ENCODE data around the gene ARMC9. TPM values are rescaled to one million over a fixed set of nuclear protein-coding genes. Genes with fewer than 3 reads are reported as not detected.

ARMC9 gene
- total RNA-seq, 1 experiment from 2014 or later: 3.3 TPM

DNA sequence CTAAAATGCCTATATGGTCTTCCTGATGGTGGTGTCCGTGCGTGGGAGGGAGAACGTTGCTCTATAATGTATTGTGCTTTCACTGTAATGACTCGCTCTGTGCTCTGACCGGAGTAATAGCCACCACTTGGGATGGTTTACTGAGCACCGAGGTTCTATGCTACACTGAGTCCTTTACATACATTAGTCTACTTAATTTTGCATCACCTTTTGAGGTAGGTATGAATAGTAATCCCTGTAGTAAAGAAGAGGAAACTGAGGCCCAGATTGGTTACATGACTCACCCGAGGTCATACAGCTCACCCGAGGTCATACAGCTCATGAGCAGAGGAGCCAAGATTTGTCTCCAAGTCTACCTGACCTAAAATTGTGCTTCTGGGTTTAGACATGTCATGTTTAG, 79.5 kb downstream of the ARMC9 start:
- H3K4me1 ChIP-seq: no peaks in the 10 kb centered on the region
- H3K36me3 ChIP-seq (ENCODE audit: control insufficient read depth, insufficient read depth, low read length): no peaks in the 10 kb centered on the region
- H3K4me3 ChIP-seq (ENCODE audit: low read depth, low read length): no peak overlapping the region
- DNase-seq: no peak
- no peak overlapping the region for H3K4me3 Mint-ChIP-seq (ENCODE audit: unreplicated experiment)
- H3K27ac Mint-ChIP-seq (ENCODE audit: unreplicated experiment): no peak overlapping the region
- no peaks in the 10 kb centered on the region for H3K27me3 Mint-ChIP-seq (ENCODE audit: insufficient read depth, unreplicated experiment)
- TF ChIP-seq, protein P1, sequence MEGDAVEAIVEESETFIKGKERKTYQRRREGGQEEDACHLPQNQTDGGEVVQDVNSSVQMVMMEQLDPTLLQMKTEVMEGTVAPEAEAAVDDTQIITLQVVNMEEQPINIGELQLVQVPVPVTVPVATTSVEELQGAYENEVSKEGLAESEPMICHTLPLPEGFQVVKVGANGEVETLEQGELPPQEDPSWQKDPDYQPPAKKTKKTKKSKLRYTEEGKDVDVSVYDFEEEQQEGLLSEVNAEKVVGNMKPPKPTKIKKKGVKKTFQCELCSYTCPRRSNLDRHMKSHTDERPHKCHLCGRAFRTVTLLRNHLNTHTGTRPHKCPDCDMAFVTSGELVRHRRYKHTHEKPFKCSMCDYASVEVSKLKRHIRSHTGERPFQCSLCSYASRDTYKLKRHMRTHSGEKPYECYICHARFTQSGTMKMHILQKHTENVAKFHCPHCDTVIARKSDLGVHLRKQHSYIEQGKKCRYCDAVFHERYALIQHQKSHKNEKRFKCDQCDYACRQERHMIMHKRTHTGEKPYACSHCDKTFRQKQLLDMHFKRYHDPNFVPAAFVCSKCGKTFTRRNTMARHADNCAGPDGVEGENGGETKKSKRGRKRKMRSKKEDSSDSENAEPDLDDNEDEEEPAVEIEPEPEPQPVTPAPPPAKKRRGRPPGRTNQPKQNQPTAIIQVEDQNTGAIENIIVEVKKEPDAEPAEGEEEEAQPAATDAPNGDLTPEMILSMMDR (IDR thresholded peaks at IDR 0.05; ENCODE audit: insufficient read depth in 1 of 2, low read depth in 1 of 2, low read length in 1 of 2, severe bottlenecking in 1 of 2, unreplicated experiment in 1 of 2): no peak
- BruUV-seq (replicated peaks): no TSS peak
- CTCF ChIA-PET: no interaction called here
- intact Hi-C loops (cut with micrococcal nuclease; ENCODE audit: unreplicated experiment): no loop called here
- no peaks in the 10 kb centered on the region for H3K9me3 ChIP-seq
- H3K36me3 Mint-ChIP-seq (ENCODE audit: insufficient read depth, unreplicated experiment): no peaks in the 10 kb centered on the region
- H3K27me3 ChIP-seq (replicated peaks; ENCODE audit: control insufficient read depth, insufficient read depth, low read length): no peaks in the 10 kb centered on the region
- POLR2A ChIA-PET: no interaction called here
- no peaks in the 10 kb centered on the region for H3K4me1 Mint-ChIP-seq (ENCODE audit: low read depth, unreplicated experiment)
- H3K9me3 Mint-ChIP-seq (ENCODE audit: unreplicated experiment): no peaks in the 10 kb centered on the region

DNA sequence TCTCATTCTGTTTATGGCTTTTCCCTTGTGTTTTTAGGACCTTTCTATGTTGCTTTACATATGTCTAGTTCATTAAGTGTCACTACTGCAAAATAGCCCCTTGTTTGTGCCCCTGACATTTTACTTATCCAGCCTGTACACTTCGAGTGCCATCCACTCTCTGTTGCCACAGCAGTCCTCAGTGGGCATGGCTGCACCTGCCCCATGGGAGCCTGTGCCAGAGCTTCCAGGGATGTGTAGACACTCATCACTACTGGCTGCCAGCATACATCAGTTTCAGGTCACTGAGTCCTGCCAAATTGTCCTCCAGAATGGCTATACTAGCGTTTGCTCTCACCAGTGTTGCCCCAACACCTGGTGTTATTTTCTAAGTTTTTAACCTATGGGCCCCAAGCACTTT, 80.4 kb downstream of the ARMC9 start:
- no peaks in the 10 kb centered on the region for H3K4me1 Mint-ChIP-seq (ENCODE audit: low read depth, unreplicated experiment)
- H3K36me3 ChIP-seq (ENCODE audit: control insufficient read depth, insufficient read depth, low read length): no peaks in the 10 kb centered on the region
- no peaks in the 10 kb centered on the region for H3K9me3 Mint-ChIP-seq (ENCODE audit: unreplicated experiment)
- no TSS peak for BruUV-seq (replicated peaks)
- H3K4me1 ChIP-seq: no peaks in the 10 kb centered on the region
- no peaks in the 10 kb centered on the region for H3K27me3 Mint-ChIP-seq (ENCODE audit: insufficient read depth, unreplicated experiment)
- H3K4me3 ChIP-seq (ENCODE audit: low read depth, low read length): no peak overlapping the region
- CTCF ChIA-PET: no interaction called here
- H3K27me3 ChIP-seq (replicated peaks; ENCODE audit: control insufficient read depth, insufficient read depth, low read length): no peaks in the 10 kb centered on the region
- TF ChIP-seq, protein P1 (IDR thresholded peaks at IDR 0.05; ENCODE audit: insufficient read depth in 1 of 2, low read depth in 1 of 2, low read length in 1 of 2, severe bottlenecking in 1 of 2, unreplicated experiment in 1 of 2): no peak
- intact Hi-C loops (cut with micrococcal nuclease; ENCODE audit: unreplicated experiment): no loop called here
- no peak for DNase-seq
- no peaks in the 10 kb centered on the region for H3K36me3 Mint-ChIP-seq (ENCODE audit: insufficient read depth, unreplicated experiment)
- H3K9me3 ChIP-seq: no peaks in the 10 kb centered on the region
- POLR2A ChIA-PET: no interaction called here
- no peak overlapping the region for H3K27ac Mint-ChIP-seq (ENCODE audit: unreplicated experiment)
- no peak overlapping the region for H3K4me3 Mint-ChIP-seq (ENCODE audit: unreplicated experiment)

- no peak overlapping the region for H3K27ac Mint-ChIP-seq (ENCODE audit: unreplicated experiment)
- Histone ChIP-seq H3K4me3 (ENCODE audit: low read depth, low read length) (no peak overlapping the region), H3K36me3 (ENCODE audit: control insufficient read depth, insufficient read depth, low read length) (no peaks in the 10 kb centered on the region), H3K9me3 (no peaks in the 10 kb centered on the region), H3K4me1 (no peaks in the 10 kb centered on the region), H3K27me3 (replicated peaks; ENCODE audit: control insufficient read depth, insufficient read depth, low read length) (no peaks in the 10 kb centered on the region)
- intact Hi-C loops (cut with micrococcal nuclease; ENCODE audit: unreplicated experiment): no loop called here
- no peaks in the 10 kb centered on the region for H3K36me3 Mint-ChIP-seq (ENCODE audit: insufficient read depth, unreplicated experiment)
- H3K27me3 Mint-ChIP-seq (ENCODE audit: insufficient read depth, unreplicated experiment): no peaks in the 10 kb centered on the region
- H3K4me1 Mint-ChIP-seq (ENCODE audit: low read depth, unreplicated experiment): no peaks in the 10 kb centered on the region
- H3K4me3 Mint-ChIP-seq (ENCODE audit: unreplicated experiment): no peak overlapping the region
- no peaks in the 10 kb centered on the region for H3K9me3 Mint-ChIP-seq (ENCODE audit: unreplicated experiment)
- ChIA-PET POLR2A (interaction anchor here (0.6 kb wide), 1 partner anchor 10 kb away, joined by 3 read pairs; no protein-coding TSS in a partner anchor), CTCF (no interaction called here)
- no peak for DNase-seq
- no TSS peak for BruUV-seq (replicated peaks)
- TF ChIP-seq, protein P1 (IDR thresholded peaks at IDR 0.05; ENCODE audit: insufficient read depth in 1 of 2, low read depth in 1 of 2, low read length in 1 of 2, severe bottlenecking in 1 of 2, unreplicated experiment in 1 of 2): no peak
Measured at GRCh38 chr2:231280846-231281245, 82.4 kb downstream of the ARMC9 start.
